OCI-LY3 (cell line): ENCODE results near the gene PIK3CD.
A peak's percentile ranks its signal among the peaks of the same experiment; 100 is the strongest.

Experiments used
- H2AFZ ChIP-seq: fragments of 200-600, 300-600 bp; shearing (Covaris generic); 2 replicates; pipeline ENCODE4 v1.6.0; 2014; ENCODE audit warnings: antibody characterized with exemption, low read depth, low read length
- H3K27ac ChIP-seq: fragments of 200-600, 300-600 bp; sonication (generic); 2 replicates; pipeline ENCODE4 v1.5.1; 2014; ENCODE audit warnings: mild to moderate bottlenecking, low read length, moderate library complexity, mixed read lengths
- H3K27me3 ChIP-seq: fragments of 200-600, 300-600 bp; sonication (generic); 2 replicates; pipeline ENCODE4 v1.6.1; 2014; ENCODE audit warnings: low read depth, low read length, mixed read lengths
- H3K36me3 ChIP-seq: fragments of 200-600, 300-600 bp; sonication (generic); replicated peaks from 2 replicates; pipeline ENCODE3; 2014; ENCODE audit warnings: low read depth, low read length, mixed read lengths
- H3K4me1 ChIP-seq: fragments of 300-600, 200-600 bp; sonication (generic); 2 replicates; pipeline ENCODE4 v1.6.1; 2014; ENCODE audit warnings: low read length, mixed read lengths
- H3K4me2 ChIP-seq: fragments of 200-600, 300-600 bp; sonication (generic); 2 replicates; pipeline ENCODE4 v1.6.1; 2014; ENCODE audit warnings: low read length, mixed read lengths
- H3K4me3 ChIP-seq: fragments of 300-600, 200-600 bp; sonication (generic); 2 replicates; pipeline ENCODE4 v1.5.1; 2014; ENCODE audit warnings: antibody characterized with exemption, mild to moderate bottlenecking, low read length, moderate library complexity
- H3K79me2 ChIP-seq: fragments of 300-600, 200-600 bp; shearing (Covaris generic); 2 replicates; pipeline ENCODE4 v1.6.1; 2014; ENCODE audit warnings: mild to moderate bottlenecking, low read length, mixed read lengths
- H3K9ac ChIP-seq: fragments of 300-600, 200-600 bp; shearing (Covaris generic); 2 replicates; pipeline ENCODE4 v1.6.0; 2014; ENCODE audit warnings: mild to moderate bottlenecking, low read length, moderate library complexity
- H3K9me3 ChIP-seq: fragments of 200-600, 300-600 bp; shearing (Covaris generic); 2 replicates; pipeline ENCODE4 v1.6.1; 2014; ENCODE audit warnings: low read length, mixed read lengths; ENCODE audit not compliant: insufficient read depth
- H4K20me1 ChIP-seq: fragments of 200-600, 300-600 bp; sonication (generic); 2 replicates; pipeline ENCODE4 v1.6.1; 2016; ENCODE audit warnings: low read length, mixed read lengths; ENCODE audit not compliant: insufficient read depth
- EZH2phosphoT487 ChIP-seq: fragments of 200-600 bp; shearing (Covaris generic); IDR thresholded peaks from 2 replicates; pipeline ENCODE4 v1.6.1; 2018; ENCODE audit warnings: antibody characterized with exemption, mixed run types, low read depth
- TF ChIP-seq, protein P1 (sequence below): fragments of 200-600, 300-600 bp; sonication (generic); IDR thresholded peaks from 2 replicates; pipeline ENCODE4 v1.5.1; 2014; ENCODE audit warnings: antibody characterized with exemption, low read length, low read depth

The PIK3CD gene

DNA sequence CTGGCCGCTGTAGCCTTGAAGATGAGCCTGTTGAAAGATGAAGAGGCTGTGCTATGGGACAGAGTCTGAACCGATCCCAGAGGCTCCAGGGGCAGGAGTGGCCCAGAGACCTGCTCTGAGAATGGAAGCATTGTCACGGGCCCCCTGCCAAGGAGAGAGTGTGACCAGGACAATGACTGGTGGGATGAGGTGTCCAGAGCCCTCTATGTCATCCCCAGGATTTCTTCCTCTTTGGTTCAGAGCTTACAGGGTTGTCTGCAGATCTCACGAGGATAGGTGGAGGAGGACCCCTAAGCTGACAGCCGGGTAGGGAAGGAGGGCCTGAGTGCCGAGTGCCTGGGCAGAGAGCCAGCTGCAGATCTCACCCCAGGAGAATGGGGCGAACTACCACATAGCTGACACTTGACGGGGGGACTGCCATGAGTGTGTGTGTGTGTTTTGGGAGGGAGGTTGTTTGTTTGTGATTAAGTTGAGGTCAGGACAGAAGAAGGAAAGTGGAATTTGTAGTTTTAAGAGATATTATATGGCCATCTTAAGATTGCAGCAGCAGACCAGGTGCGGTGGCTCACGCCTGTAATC lies 25.4 kb downstream of the PIK3CD start:
- Histone ChIP-seq H3K4me3 (no peak overlapping the region), H2AFZ (no peak overlapping the region), H4K20me1 (peaks cover 75% of the 10 kb centered on the region), H3K27me3 (no peaks in the 10 kb centered on the region), H3K79me2 (peaks cover 100% of the 10 kb centered on the region), H3K9ac (no peak overlapping the region), H3K36me3 (peaks cover 23% of the 10 kb centered on the region), H3K4me2 (no peak overlapping the region), H3K4me1 (peaks cover 15% of the 10 kb centered on the region), H3K9me3 (no peaks in the 10 kb centered on the region), H3K27ac (no peak overlapping the region)
- TF ChIP-seq, protein P1, sequence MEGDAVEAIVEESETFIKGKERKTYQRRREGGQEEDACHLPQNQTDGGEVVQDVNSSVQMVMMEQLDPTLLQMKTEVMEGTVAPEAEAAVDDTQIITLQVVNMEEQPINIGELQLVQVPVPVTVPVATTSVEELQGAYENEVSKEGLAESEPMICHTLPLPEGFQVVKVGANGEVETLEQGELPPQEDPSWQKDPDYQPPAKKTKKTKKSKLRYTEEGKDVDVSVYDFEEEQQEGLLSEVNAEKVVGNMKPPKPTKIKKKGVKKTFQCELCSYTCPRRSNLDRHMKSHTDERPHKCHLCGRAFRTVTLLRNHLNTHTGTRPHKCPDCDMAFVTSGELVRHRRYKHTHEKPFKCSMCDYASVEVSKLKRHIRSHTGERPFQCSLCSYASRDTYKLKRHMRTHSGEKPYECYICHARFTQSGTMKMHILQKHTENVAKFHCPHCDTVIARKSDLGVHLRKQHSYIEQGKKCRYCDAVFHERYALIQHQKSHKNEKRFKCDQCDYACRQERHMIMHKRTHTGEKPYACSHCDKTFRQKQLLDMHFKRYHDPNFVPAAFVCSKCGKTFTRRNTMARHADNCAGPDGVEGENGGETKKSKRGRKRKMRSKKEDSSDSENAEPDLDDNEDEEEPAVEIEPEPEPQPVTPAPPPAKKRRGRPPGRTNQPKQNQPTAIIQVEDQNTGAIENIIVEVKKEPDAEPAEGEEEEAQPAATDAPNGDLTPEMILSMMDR, result no peak
- no peak for TF ChIP-seq EZH2phosphoT487

DNA sequence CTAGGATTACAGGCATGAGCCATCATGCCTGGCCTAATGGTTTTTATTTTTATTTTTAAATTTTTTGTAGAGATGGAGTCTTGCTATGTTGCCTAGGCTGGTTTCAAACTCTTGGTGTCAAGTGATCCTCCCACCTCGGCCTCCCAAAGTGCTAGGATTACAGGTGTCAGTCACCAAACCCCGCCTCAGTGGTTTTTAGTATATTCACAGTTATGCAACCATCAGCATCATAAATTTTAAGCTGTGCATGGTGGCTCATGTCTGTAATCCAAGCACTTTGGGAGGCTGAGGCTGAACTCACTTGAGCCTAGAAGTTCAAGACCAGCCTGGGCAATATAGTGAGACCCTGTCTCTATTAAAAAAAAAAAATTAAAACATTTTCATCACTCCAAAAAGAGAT lies 28.6 kb downstream of the PIK3CD start:
- Histone ChIP-seq H3K4me2 (no peak overlapping the region), H3K36me3 (peaks cover 17% of the 10 kb centered on the region), H3K27ac (no peak overlapping the region), H3K4me3 (no peak overlapping the region), H4K20me1 (peaks cover 78% of the 10 kb centered on the region), H3K9me3 (no peaks in the 10 kb centered on the region), H2AFZ (no peak overlapping the region), H3K27me3 (no peaks in the 10 kb centered on the region), H3K79me2 (peaks cover 100% of the 10 kb centered on the region), H3K9ac (no peak overlapping the region), H3K4me1 (peaks cover 21% of the 10 kb centered on the region)
- TF ChIP-seq EZH2phosphoT487, result no peak
- TF ChIP-seq, protein P1, result no peak

DNA sequence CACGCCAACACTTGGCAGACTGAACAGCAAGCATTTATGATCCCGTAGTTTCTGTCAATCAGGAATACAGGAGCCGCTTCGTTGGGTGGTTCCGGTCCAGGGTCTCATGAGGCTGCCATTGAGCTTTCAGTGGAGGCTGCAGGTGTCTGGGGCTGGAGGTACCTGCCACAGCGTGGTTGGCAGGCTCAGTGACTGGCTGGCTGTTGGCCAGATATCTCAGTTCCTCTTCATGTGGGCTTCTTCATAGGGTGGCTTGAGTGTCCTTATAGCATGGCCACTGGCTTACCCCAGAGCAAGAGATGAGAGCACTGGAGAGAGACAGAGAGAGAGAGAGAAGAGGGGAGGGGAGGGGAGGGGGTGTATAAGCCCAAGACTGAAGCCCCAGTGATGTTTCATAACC lies 29.3 kb downstream of the PIK3CD start:
- Histone ChIP-seq H3K9ac (no peak overlapping the region), H3K4me1 (peaks cover 22% of the 10 kb centered on the region), H2AFZ (no peak overlapping the region), H3K4me3 (no peak overlapping the region), H3K9me3 (no peaks in the 10 kb centered on the region), H3K27ac (peak overlapping the region; percentile 29), H3K36me3 (peaks cover 17% of the 10 kb centered on the region), H3K27me3 (no peaks in the 10 kb centered on the region), H4K20me1 (peaks cover 78% of the 10 kb centered on the region), H3K4me2 (0 out of 2 replicates have a peak overlapping the region, but pooled peaks have one; percentile 1), H3K79me2 (peaks cover 100% of the 10 kb centered on the region)
- TF ChIP-seq, protein P1, result no peak
- TF ChIP-seq EZH2phosphoT487, result no peak

DNA sequence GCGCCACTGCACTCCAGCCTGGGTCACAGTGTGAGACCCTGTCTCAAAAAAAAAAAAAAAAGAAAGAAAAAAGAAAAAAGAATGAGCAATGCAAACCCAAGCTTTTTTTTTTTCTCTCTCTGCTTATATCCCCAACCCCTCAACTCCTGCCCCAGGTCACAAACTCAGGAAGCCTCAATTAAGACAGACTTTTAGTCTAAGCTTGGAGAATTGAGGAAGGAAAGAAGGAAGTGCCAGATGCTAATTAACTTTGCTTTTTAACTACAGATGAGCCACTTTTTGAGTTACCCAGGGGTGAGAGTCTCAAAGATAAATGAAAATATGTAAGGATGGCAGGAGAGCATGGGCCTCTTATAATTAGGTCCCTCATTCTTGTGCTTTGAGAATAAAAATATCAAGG lies 33.3 kb downstream of the PIK3CD start:
- Histone ChIP-seq H3K4me1 (peaks cover 36% of the 10 kb centered on the region), H2AFZ (no peak overlapping the region), H4K20me1 (peaks cover 86% of the 10 kb centered on the region), H3K4me2 (no peak overlapping the region), H3K9ac (no peak overlapping the region), H3K36me3 (peaks cover 13% of the 10 kb centered on the region), H3K79me2 (peaks cover 100% of the 10 kb centered on the region), H3K27ac (no peak overlapping the region), H3K4me3 (no peak overlapping the region), H3K27me3 (no peaks in the 10 kb centered on the region), H3K9me3 (no peaks in the 10 kb centered on the region)
- TF ChIP-seq EZH2phosphoT487, result no peak
- TF ChIP-seq, protein P1, result no peak
